Stomach (tissue), 8 donors: ENCODE measurements around the gene SFTPA2. TPM values are rescaled to one million over a fixed set of nuclear protein-coding genes. Genes with fewer than 3 reads are reported as not detected.

Experiments used
- polyA plus RNA-seq, 3 donors: library from polyadenylated mRNA; stranded (reverse); fragments of 200-250 nt; gene quantifications; one replicate each; pipeline ENCODE4 v1.2.3, GENCODE V29; 2013
- small RNA-seq, 4 donors: library from RNA; depleted of rRNA; stranded (forward); fragments of <200 nt; gene quantifications; one replicate each; pipeline ENCODE3, GENCODE V24; 2016
- total RNA-seq, 5 donors: library from RNA; depleted of rRNA; stranded (reverse); fragments of >200 nt; gene quantifications; one replicate each; pipeline versions ENCODE4 v1.1.0 to v1.2.3, GENCODE V29; 2014 to 2016
- donor health status: healthy with polysubstance abuse.
- donor health status: Bipolar disorder and iron deficiency.
- donor health status: healthy.

SFTPA2 gene
- total and polyA plus RNA-seq, 8 donors: 0.31 to 594 (median 2.2) TPM; not detected in 2

Small RNA genes within 50 kb of the gene (small RNA-seq; reads per million reads assigned to genes)
- 0 reads per million in 4 donors for gene BX248123.2
- gene RPS12P18: 0 reads per million in 4 donors

Other genes starting within 250 kb of the SFTPA2 start
- 100 to 1,000 TPM in 1 of 5 donors, 10 to 100 TPM in 3, 1 to 10 TPM in 1; 6.4 to 149 (median 46.8) TPM for gene PPIF, start 212.9 kb downstream of the SFTPA2 start, total RNA-seq
- gene PPIF, start 212.9 kb downstream of the SFTPA2 start, polyA plus RNA-seq: 100 to 1,000 TPM in 1 of 3 donors, 10 to 100 TPM in 2; 27.5 to 177 (median 54.7) TPM
- gene ZCCHC24, start 114.8 kb downstream of the SFTPA2 start, total RNA-seq: 10 to 100 TPM in 4 of 5 donors, 1 to 10 TPM in 1; 9.7 to 60.3 (median 28.0) TPM
- gene ZCCHC24, start 114.8 kb downstream of the SFTPA2 start, polyA plus RNA-seq: 10 to 100 TPM; 13.3 to 53.0 (median 45.3) TPM
- gene EIF5AL1, start 47.9 kb downstream of the SFTPA2 start, total RNA-seq: under 1 TPM in 2 of 5 donors, not detected in 3; 0.18 to 0.29 TPM
- under 1 TPM; 0.46 to 0.75 (median 0.68) TPM for gene EIF5AL1, start 47.9 kb downstream of the SFTPA2 start, polyA plus RNA-seq
- gene SFTPA1, start 50.5 kb upstream of the SFTPA2 start, total RNA-seq: 100 to 1,000 TPM in 1 of 5 donors, 1 to 10 TPM in 2, not detected in 2; 1.2 to 525 (median 1.4) TPM
- 1 to 10 TPM in 1 of 3 donors, under 1 TPM in 1, not detected in 1; 0.75 to 3.2 TPM for gene SFTPA1, start 50.5 kb upstream of the SFTPA2 start, polyA plus RNA-seq
- gene NUTM2B, start 142.8 kb upstream of the SFTPA2 start, total RNA-seq: under 1 TPM in 1 of 5 donors, not detected in 4; 0.18 TPM
- 1 to 10 TPM in 1 of 3 donors, under 1 TPM in 1, not detected in 1; 0.61 to 3.1 TPM for gene NUTM2B, start 142.8 kb upstream of the SFTPA2 start, polyA plus RNA-seq